Activated CD4-positive, alpha-beta T cell treated with anti-CD3 and anti-CD28 coated beads, Interleukin-2, amount 10 ng/mL, durations not matched to agents 24 days and 14 days (primary cell): ENCODE measurements around the gene CCNYL1. TPM values are rescaled to one million over a fixed set of nuclear protein-coding genes. Genes with fewer than 3 reads are reported as not detected.
"Not testable (repeated sequence)": the region's sequence is repeated elsewhere in the genome, so short reads cannot be mapped to it uniquely, and the experiment has no call there.

Experiments
- DNase-seq: peaks from one replicate; pipeline ENCODE4 v3.0.0; 2022
- H3K27ac Mint-ChIP-seq: one replicate; pipeline ENCODE4 v1.8.0; 2022; ENCODE audit warnings: mild to moderate bottlenecking, mixed read lengths
- H3K27me3 Mint-ChIP-seq: one replicate; pipeline ENCODE4 v1.8.0; 2022; ENCODE audit warnings: mixed read lengths
- H3K36me3 Mint-ChIP-seq: one replicate; pipeline ENCODE4 v1.8.0; 2022; ENCODE audit warnings: low read depth, mild to moderate bottlenecking, mixed read lengths
- H3K4me1 Mint-ChIP-seq: one replicate; pipeline ENCODE4 v1.8.0; 2021; ENCODE audit warnings: mixed read lengths
- H3K4me3 Mint-ChIP-seq: one replicate; pipeline ENCODE4 v1.8.0; 2022; ENCODE audit warnings: mild to moderate bottlenecking, moderate library complexity, mixed read lengths
- H3K9me3 Mint-ChIP-seq: one replicate; pipeline ENCODE4 v1.8.0; 2021; ENCODE audit warnings: mixed read lengths
- intact Hi-C: fragments of 100-400 bp; cut with micrococcal nuclease; formaldehyde crosslinking; loops from one replicate; pipeline ENCODE4 v1.15.1; 2023
- total RNA-seq: library from RNA; stranded (reverse); gene quantifications from 2 replicates; pipeline ENCODE4 v1.2.3, GENCODE V29; 2022

The CCNYL1 gene
- total RNA-seq, 1 donor from 2014 or later: 8.7 TPM

DNA sequence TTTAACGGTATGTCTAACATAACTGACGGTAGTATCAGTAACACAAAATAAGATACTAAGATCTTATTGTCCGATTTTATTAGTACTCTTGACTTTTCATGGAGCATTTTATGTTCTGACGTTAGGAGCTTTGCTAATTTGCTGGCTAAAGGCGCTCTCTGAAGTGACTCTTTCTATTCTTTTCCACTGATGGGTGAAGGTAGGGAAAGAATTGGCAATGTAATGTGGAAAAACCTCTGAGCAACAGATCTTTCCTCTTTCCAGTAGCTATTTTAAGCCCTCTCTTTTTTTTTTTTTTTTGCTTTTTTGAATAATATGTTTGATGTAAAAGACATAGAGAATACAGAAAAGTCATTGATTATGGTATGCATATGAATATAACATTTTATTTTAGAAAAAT is 4.6 kb downstream of the CCNYL1 start:
- no peak for DNase-seq
- intact Hi-C loops: loop anchor here (10.0 kb wide), 1 partner anchor 1631 kb away; the partner anchor contains the start of gene INO80D
- Mint-ChIP-seq H3K4me3 (no peak overlapping the region), H3K36me3 (peaks cover 9% of the 10 kb centered on the region), H3K9me3 (no peaks in the 10 kb centered on the region), H3K27ac (no peak overlapping the region), H3K27me3 (no peaks in the 10 kb centered on the region), H3K4me1 (peaks cover 12% of the 10 kb centered on the region)

DNA sequence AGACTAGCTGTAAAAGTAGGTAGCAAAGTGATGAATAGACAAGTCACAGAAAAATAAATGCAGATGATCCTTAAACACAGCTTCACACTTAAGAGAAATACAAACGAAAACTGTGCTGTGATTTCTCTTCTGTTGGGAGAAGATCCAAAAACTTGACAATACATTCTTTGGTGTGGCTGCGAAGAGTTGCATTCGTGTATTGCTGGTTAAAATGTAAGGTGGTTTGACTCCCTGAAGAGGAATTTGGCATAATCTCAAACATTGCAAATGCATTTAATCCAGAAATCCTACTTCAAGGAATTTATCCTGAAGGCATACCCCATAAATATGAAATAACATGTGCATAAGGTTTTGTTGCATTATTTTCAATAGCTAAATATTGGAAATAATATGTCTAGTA is 7.1 kb downstream of the CCNYL1 start:
- intact Hi-C loops: loop anchor here (10.0 kb wide), 1 partner anchor 1634 kb away; the partner anchor contains the start of gene INO80D
- peaks cover 7% of the 10 kb centered on the region for H3K36me3 Mint-ChIP-seq
- H3K4me1 Mint-ChIP-seq: peaks cover 9% of the 10 kb centered on the region
- H3K27ac Mint-ChIP-seq: no peak overlapping the region
- no peaks in the 10 kb centered on the region for H3K9me3 Mint-ChIP-seq
- DNase-seq: no peak
- H3K4me3 Mint-ChIP-seq: no peak overlapping the region
- H3K27me3 Mint-ChIP-seq: no peaks in the 10 kb centered on the region

DNA sequence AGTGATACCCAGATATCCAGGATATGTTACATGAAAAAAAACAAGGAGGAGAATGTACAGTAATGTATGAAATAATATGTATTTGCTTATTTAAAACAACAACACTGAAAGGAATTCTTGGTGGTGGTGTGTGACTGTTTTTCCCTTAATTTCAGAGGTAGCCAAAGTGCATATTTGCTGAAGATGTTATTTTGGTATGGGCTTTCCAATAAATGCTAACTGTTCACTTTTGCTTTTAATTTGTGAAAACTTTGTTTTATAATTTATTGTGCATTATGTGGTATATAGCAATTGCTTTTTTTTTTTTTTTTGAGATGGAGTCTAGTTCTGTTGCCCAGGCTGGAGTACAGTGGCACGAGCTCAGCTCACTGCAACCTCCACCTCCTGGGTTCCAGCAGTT is 7.6 kb downstream of the CCNYL1 start:
- Mint-ChIP-seq H3K36me3 (peaks cover 6% of the 10 kb centered on the region), H3K9me3 (no peaks in the 10 kb centered on the region), H3K27me3 (no peaks in the 10 kb centered on the region), H3K4me1 (peaks cover 5% of the 10 kb centered on the region), H3K4me3 (no peak overlapping the region), H3K27ac (no peak overlapping the region)
- no peak for DNase-seq
- intact Hi-C loops: loop anchor here (10.0 kb wide), 1 partner anchor 1634 kb away; the partner anchor contains the start of gene INO80D

GRCh38 chr2:207719655-207720054 is 8.2 kb downstream of the CCNYL1 start:
- not testable (repeated sequence) for H3K27ac Mint-ChIP-seq, H3K36me3 Mint-ChIP-seq, H3K4me1 Mint-ChIP-seq, H3K4me3 Mint-ChIP-seq, H3K9me3 Mint-ChIP-seq, H3K27me3 Mint-ChIP-seq, DNase-seq
- intact Hi-C loops: loop anchor here (10.0 kb wide), 1 partner anchor 1635 kb away; the partner anchor contains the start of gene INO80D

DNA sequence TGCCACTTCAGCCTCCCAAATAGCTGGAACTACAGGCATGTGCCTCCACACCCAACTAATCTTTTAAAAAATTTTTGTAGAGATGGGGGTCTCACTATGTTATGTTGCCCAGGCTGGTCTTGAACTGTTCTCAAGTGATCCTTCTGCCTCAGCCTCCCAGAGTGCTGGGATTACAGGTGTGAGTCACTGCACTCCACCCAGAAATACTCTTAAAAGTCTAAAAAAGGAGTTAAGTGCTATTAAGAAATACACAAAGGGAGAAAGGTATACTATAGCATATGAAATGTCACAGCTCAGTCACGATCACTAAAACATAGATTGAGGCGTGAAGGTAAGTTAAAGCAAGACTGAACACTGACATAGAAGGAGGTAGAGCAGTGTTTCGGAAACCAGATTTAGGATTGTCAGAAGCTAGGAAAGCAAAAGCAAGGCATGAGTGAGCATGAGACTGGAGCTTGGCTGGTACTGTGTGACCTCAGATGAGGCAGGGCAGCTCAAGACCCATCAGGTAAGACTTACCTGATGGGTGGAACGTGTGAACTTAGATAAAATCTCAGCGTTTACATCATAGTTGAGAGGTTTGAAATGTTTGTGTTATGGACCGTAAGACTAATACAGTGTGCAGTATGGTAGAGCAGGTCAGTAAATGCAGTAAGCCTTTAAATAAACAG is 9.2 kb downstream of the CCNYL1 start:
- no peak for DNase-seq
- no peak overlapping the region for H3K4me3 Mint-ChIP-seq
- intact Hi-C loops: no loop called here
- no peaks in the 10 kb centered on the region for H3K36me3 Mint-ChIP-seq
- H3K4me1 Mint-ChIP-seq: peaks cover 5% of the 10 kb centered on the region
- H3K27me3 Mint-ChIP-seq: no peaks in the 10 kb centered on the region
- H3K27ac Mint-ChIP-seq: no peak overlapping the region
- H3K9me3 Mint-ChIP-seq: no peaks in the 10 kb centered on the region

- Mint-ChIP-seq H3K27me3 (no peaks in the 10 kb centered on the region), H3K36me3 (no peaks in the 10 kb centered on the region), H3K27ac (peak overlapping the region; percentile 13), H3K9me3 (no peaks in the 10 kb centered on the region), H3K4me1 (peaks cover 13% of the 10 kb centered on the region), H3K4me3 (no peak overlapping the region)
- no peak for DNase-seq
- intact Hi-C loops: no loop called here
Measured at GRCh38 chr2:207722773-207723424, 11.5 kb downstream of the CCNYL1 start.

DNA sequence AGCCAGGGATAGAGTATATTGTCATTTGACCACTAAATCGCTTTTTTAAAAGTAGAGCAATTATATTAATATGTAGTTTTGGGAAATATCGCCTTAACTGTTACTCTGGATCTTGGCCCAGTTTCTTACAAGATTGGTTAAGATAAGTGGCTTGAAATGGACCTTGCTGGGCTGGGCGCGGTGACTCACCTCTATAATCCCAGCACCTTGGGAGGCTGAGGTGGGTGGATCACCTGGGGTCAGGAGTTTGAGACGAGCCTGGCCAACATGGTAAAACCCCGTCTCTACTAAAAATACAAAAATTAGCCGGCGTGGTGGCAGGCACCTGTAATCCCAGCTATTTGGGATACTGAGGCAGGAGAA is 12.0 kb downstream of the CCNYL1 start:
- H3K27ac Mint-ChIP-seq, H3K4me3 Mint-ChIP-seq, H3K9me3 Mint-ChIP-seq, H3K27me3 Mint-ChIP-seq, H3K36me3 Mint-ChIP-seq, intact Hi-C loops, DNase-seq: not testable (repeated sequence)
- peaks cover 13% of the 10 kb centered on the region for H3K4me1 Mint-ChIP-seq

DNA sequence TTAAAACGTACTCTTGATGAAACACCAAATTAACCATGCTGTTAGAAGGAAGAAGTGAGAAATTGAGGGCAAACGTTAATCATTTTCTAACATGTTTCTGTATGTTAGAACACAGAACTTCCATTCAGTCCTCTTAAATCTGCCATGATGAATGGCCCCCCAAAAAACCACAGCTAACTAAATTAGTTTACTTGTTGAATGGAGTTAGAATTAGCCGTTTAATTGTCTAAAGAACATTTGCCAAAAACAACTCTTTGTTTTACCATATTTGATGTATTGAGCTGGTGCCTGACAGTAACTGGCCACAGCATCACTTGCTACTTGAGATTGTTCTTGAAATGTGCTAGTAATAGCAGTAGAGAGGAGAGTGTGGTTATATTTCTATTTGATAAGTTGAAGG is 12.7 kb downstream of the CCNYL1 start:
- Mint-ChIP-seq H3K4me1 (peaks cover 13% of the 10 kb centered on the region), H3K27me3 (no peaks in the 10 kb centered on the region), H3K36me3 (no peaks in the 10 kb centered on the region), H3K4me3 (no peak overlapping the region), H3K27ac (no peak overlapping the region), H3K9me3 (no peaks in the 10 kb centered on the region)
- DNase-seq: no peak
- intact Hi-C loops: no loop called here

- Mint-ChIP-seq H3K4me1 (peaks cover 13% of the 10 kb centered on the region), H3K27ac (no peak overlapping the region), H3K27me3 (no peaks in the 10 kb centered on the region), H3K9me3 (no peaks in the 10 kb centered on the region), H3K4me3 (no peak overlapping the region), H3K36me3 (peaks cover 5% of the 10 kb centered on the region)
- intact Hi-C loops: no loop called here
- no peak for DNase-seq
Measured at GRCh38 chr2:207725873-207726578, 14.6 kb downstream of the CCNYL1 start.

GRCh38 chr2:207727261-207727660 is 15.8 kb downstream of the CCNYL1 start:
- no peak for DNase-seq
- H3K4me3 Mint-ChIP-seq: no peak overlapping the region
- intact Hi-C loops: no loop called here
- peaks cover 5% of the 10 kb centered on the region for H3K36me3 Mint-ChIP-seq
- peaks cover 13% of the 10 kb centered on the region for H3K4me1 Mint-ChIP-seq
- H3K27me3 Mint-ChIP-seq: no peaks in the 10 kb centered on the region
- H3K9me3 Mint-ChIP-seq: no peaks in the 10 kb centered on the region
- no peak overlapping the region for H3K27ac Mint-ChIP-seq

- Mint-ChIP-seq H3K9me3 (no peaks in the 10 kb centered on the region), H3K27me3 (no peaks in the 10 kb centered on the region), H3K4me3 (no peak overlapping the region)
Measured at GRCh38 chr2:207729465-207729998, 18.1 kb downstream of the CCNYL1 start.

DNA sequence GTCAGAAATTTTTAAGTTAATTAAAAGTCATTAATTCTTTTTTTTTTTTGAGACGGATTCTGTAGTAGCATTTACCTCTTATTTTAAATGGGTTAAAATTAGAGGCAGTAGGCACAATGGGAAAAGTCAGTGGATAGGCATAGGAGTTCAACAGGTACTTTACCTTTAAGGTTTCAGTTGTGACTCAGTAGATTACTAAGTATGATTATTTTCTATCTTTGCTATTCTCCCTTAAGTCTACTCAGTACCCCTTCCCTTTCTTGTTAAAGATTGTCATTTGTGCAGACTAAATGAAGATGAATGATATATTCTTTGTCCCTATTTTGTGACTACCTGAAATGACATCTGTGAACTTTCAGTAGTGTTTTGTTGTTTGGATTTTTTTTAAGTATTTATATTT is 19.7 kb downstream of the CCNYL1 start:
- DNase-seq: no peak
- Mint-ChIP-seq H3K27ac (no peak overlapping the region), H3K4me3 (no peak overlapping the region), H3K4me1 (peaks cover 7% of the 10 kb centered on the region), H3K27me3 (no peaks in the 10 kb centered on the region), H3K36me3 (peaks cover 7% of the 10 kb centered on the region), H3K9me3 (no peaks in the 10 kb centered on the region)
- intact Hi-C loops: no loop called here

More at GRCh38 chr2:207729465-207729998, 18.1 kb downstream of the CCNYL1 start:
- Mint-ChIP-seq H3K27ac (no peak overlapping the region), H3K4me1 (peaks cover 8% of the 10 kb centered on the region), H3K36me3 (peaks cover 5% of the 10 kb centered on the region)
- no peak for DNase-seq
- intact Hi-C loops: no loop called here

- no peaks in the 10 kb centered on the region for H3K4me1 Mint-ChIP-seq
- no peaks in the 10 kb centered on the region for H3K27me3 Mint-ChIP-seq
- H3K27ac Mint-ChIP-seq: no peak overlapping the region
- H3K4me3 Mint-ChIP-seq: no peak overlapping the region
- DNase-seq: no peak
- H3K36me3 Mint-ChIP-seq: peaks cover 7% of the 10 kb centered on the region
- intact Hi-C loops: no loop called here
- H3K9me3 Mint-ChIP-seq: no peaks in the 10 kb centered on the region
Measured at GRCh38 chr2:207733597-207734240, 22.3 kb downstream of the CCNYL1 start.
